WERI-Rb-1 (cell line): ENCODE data around the gene CKAP4.

Source experiments
- DNase-seq: peaks from one replicate; pipeline ENCODE4 v3.0.0-alpha.2; 2020
- H3K27ac ChIP-seq: fragments of 250-450 bp; sonication (Bioruptor Pico); 2 replicates; pipeline ENCODE4 v1.5.1; 2020; ENCODE audit warnings: mild to moderate bottlenecking, moderate library complexity
- H3K27me3 ChIP-seq: fragments of 250-450 bp; sonication (Bioruptor Pico); 2 replicates; pipeline ENCODE4 v1.5.1; 2021; ENCODE audit warnings: mild to moderate bottlenecking, low read depth, moderate library complexity; ENCODE audit not compliant: insufficient read depth, severe bottlenecking
- H3K36me3 ChIP-seq: fragments of 250-450 bp; sonication (Bioruptor Pico); 2 replicates; pipeline ENCODE4 v1.5.1; 2020; ENCODE audit warnings: mild to moderate bottlenecking, moderate library complexity
- H3K4me3 ChIP-seq: 2 replicates; pipeline ENCODE4 v1.5.1; 2011; ENCODE audit warnings: low read depth, mild to moderate bottlenecking, control low read depth, low read length
- H3K9me3 ChIP-seq: fragments of 250-450 bp; sonication (Bioruptor Pico); 2 replicates; pipeline ENCODE4 v1.5.1; 2021; ENCODE audit warnings: mild to moderate bottlenecking, moderate library complexity; ENCODE audit not compliant: severe bottlenecking
- CTCF ChIP-seq: IDR thresholded peaks from 2 replicates; pipeline ENCODE4 v1.5.1; 2011; ENCODE audit warnings: low read depth, mild to moderate bottlenecking, control low read depth, inconsistent platforms, low read length

Gene CKAP4

GRCh38 chr12:106234449-106234848, 13.4 kb downstream of the CKAP4 start:
- H3K27ac ChIP-seq: no peak overlapping the region
- no peak for TF ChIP-seq CTCF
- no peaks in the 10 kb centered on the region for H3K27me3 ChIP-seq
- no peaks in the 10 kb centered on the region for H3K9me3 ChIP-seq
- no peak overlapping the region for H3K4me3 ChIP-seq
- H3K36me3 ChIP-seq: peaks cover 8% of the 10 kb centered on the region
- no peak for DNase-seq

GRCh38 chr12:106233011-106233410, 14.8 kb downstream of the CKAP4 start:
- TF ChIP-seq CTCF: no peak
- Histone ChIP-seq H3K9me3 (no peaks in the 10 kb centered on the region), H3K27me3 (no peaks in the 10 kb centered on the region), H3K36me3 (no peaks in the 10 kb centered on the region), H3K27ac (no peak overlapping the region), H3K4me3 (no peak overlapping the region)
- DNase-seq: no peak

GRCh38 chr12:106229036-106229591, 18.7 kb downstream of the CKAP4 start:
- Histone ChIP-seq H3K27ac (no peak overlapping the region), H3K27me3 (no peaks in the 10 kb centered on the region), H3K36me3 (no peaks in the 10 kb centered on the region), H3K9me3 (no peaks in the 10 kb centered on the region), H3K4me3 (no peak overlapping the region)
- TF ChIP-seq CTCF: no peak
- no peak for DNase-seq

GRCh38 chr12:106228320-106228710, 19.5 kb downstream of the CKAP4 start:
- H3K9me3 ChIP-seq: no peaks in the 10 kb centered on the region
- TF ChIP-seq CTCF: no peak
- H3K4me3 ChIP-seq: no peak overlapping the region
- no peak for DNase-seq
- no peaks in the 10 kb centered on the region for H3K27me3 ChIP-seq
- H3K27ac ChIP-seq: no peak overlapping the region
- no peaks in the 10 kb centered on the region for H3K36me3 ChIP-seq

- no peak overlapping the region for H3K4me3 ChIP-seq
- no peaks in the 10 kb centered on the region for H3K9me3 ChIP-seq
- no peaks in the 10 kb centered on the region for H3K27me3 ChIP-seq
- DNase-seq: no peak
- no peak overlapping the region for H3K27ac ChIP-seq
- TF ChIP-seq CTCF: no peak
- H3K36me3 ChIP-seq: no peaks in the 10 kb centered on the region
These were observed 20.0 kb downstream of the CKAP4 start for GRCh38 chr12:106227641-106228319.
